Renal cortex interstitium (tissue), 11 donors: Measurements from ENCODE around the gene HOXC11. TPM values are rescaled to one million over a fixed set of nuclear protein-coding genes. Genes with fewer than 3 reads are reported as not detected.

Experiments
- DNase-seq, 11 donors: peaks; one replicate each; pipeline ENCODE4 v3.0.0-alpha.2; 2013; ENCODE audit warnings: low read depth in 9 of 11, low spot score in 4 of 11; ENCODE audit errors: extremely low read depth in 1 of 11
- polyA plus RNA-seq, 3 donors: library from polyadenylated mRNA; unstranded; fragments of 120-200 nt; gene quantifications; one replicate each; pipeline ENCODE4 v1.2.1, GENCODE V29; 2013; ENCODE audit not compliant: insufficient read length in 3 of 3

The HOXC11 gene
- polyA plus RNA-seq, 3 donors: 1.8 to 5.7 (median 3.2) TPM

- DNase-seq: no peak
Observed at GRCh38 chr12:54011665-54012532, 39.0 kb downstream of the HOXC11 start.

GRCh38 chr12:54012631-54013409 lies 39.9 kb downstream of the HOXC11 start:
- no peak for DNase-seq

DNA sequence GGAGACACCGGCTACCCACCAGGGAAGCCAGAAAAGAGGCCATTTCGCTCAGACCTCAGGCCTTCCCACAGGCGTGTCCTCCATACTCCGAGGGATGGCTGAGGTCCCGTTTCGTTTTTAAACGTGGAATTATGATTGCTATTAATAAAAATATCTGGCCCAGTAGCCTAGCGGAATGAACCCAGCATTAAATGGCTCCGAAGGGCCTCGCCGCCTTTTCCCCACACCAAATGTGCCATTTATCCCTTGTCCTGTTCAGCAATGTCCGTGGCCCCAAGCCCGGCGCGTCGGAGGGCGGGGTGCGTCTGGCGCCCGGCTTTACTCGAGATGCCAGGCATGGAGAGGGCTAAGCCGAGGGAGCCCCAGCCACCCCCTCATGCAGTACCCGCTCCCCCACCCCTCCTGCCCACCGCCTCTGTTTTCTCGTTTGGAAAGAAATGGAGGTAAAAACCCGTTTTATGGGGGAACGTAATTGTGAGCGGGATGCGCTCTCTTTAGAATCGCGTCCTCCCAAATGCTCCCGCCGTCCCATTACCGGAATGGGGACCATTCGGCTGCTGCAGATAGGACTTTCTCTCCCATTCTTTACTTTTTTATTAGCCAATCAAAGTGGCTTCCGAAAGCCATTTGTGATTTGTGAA lies 41.6 kb downstream of the HOXC11 start:
- no peak for DNase-seq

- DNase-seq: no peak
Observed at GRCh38 chr12:54015018-54015931, 42.3 kb downstream of the HOXC11 start.

- no peak for DNase-seq
Observed at GRCh38 chr12:54016051-54016450, 43.1 kb downstream of the HOXC11 start.

GRCh38 chr12:54016478-54016964 lies 43.6 kb downstream of the HOXC11 start:
- peak in 8 of 11 donors; percentile 86 to 93 (median 90) for DNase-seq

DNA sequence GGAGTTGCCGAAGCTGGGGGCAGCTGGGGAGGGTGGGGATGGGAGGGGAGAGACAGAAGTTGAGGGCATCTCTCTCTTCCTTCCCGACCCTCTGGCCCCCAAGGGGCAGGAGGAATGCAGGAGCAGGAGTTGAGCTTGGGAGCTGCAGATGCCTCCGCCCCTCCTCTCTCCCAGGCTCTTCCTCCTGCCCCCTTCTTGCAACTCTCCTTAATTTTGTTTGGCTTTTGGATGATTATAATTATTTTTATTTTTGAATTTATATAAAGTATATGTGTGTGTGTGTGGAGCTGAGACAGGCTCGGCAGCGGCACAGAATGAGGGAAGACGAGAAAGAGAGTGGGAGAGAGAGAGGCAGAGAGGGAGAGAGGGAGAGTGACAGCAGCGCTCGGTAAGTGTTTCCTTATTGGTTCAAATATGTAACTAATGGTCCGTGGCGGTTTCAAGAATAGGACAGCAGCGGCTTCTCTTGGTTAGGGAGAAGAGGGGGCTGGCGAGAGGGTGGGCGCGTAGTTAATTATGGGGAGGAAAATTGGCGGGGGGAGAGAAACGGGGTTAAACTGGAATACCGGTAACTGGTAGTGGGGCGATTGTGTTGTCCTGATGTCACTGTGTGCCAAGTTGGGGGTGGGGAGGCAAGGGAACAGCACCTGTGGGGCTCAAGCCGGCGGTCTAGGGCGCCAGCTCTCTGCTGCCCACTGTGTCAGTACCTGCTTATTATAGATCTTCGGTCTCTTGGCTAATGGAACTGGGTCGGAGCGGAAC lies 44.3 kb downstream of the HOXC11 start:
- no peak for DNase-seq

DNA sequence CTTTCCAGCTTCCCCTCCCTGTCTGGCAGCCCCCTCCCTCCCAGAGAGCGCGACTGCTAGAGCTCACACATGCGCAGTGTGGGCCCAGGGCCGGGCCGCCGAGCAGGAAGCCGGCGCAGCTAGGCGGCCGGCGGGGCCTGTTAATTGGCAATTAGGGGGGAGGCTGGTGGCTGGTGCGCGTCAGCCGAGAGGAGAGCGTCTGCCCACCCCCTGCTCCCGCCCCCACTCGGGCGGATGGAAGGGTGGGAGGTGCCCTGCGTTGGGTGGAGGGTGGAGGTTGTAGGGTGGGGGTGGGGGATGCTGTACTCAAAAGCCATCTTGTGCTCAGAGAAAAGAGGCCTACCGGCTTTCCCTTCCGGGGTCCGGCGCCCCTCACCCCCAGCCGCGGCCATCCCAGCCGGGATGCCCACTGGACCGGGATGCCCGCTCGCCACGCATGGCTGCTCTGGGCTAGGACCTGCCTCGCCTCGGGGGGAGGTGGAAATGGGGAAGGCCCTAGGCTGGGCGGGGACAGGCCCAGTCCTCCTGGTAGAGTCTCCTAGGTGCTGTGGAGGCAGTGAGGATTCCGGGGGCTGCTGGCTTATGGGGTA lies 45.0 kb downstream of the HOXC11 start:
- peak in 5 of 11 donors; percentile 80 to 88 (median 85) for DNase-seq

DNA sequence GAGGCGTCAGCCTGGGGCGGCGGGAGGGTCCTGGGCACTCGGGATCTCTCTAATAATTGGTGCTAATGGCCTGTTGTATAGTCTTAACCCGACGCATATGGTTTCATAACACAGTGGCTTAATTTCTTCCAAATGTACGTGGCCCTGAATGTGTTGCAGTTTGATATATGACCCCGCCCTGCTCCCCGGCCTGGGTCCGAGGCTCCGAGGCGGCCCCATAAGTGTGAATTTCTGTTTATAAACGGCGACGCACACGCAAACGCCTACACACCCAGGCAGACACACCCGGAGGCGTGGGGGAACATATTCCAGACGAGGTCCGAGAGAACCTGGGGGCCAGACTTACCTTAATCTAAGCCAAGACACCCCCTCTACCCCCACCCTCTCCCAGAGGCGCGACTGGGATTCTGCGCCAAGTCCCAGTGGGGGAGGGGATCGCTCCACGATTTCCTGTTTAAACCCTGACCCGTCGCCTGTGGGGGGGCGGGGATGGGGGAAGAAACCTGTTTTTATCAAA lies 45.6 kb downstream of the HOXC11 start:
- DNase-seq: no peak

DNA sequence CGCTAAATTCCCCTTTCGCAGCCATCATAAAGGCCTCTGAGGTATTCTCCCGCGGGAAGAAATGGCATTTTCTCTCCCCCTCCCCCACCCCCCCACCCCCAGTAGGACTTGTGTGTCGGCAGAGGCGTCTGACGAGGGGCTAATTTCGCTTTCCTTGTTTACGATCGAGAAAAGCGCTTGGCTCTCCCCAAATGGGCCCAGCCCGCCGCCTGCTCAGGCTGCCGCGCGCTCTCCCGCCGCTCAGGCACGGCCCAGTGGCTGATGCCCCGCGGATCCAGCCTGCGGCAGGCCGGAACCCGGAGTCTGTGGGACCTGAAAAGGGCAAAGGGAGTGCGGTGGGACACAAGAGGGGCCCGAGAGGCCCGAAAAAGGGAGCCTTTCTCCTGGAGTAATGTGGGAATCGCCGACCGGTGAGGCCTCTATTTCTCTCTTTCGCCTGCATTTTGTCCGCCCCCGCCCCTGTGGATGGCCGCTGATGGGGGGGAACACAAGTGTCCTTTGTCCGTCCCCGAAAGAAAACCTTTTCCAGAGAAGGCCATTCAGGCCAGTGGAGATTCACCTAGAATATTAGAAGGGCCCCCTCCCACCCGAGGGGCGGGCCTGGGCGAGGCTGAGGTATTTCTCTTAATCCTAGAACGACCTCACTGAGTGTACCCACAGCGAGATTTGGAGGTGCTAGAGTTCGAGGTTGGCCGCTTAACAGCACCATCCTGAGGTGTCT lies 46.3 kb downstream of the HOXC11 start:
- DNase-seq: no peak

GRCh38 chr12:54019924-54020590 lies 47.1 kb downstream of the HOXC11 start:
- no peak for DNase-seq

DNA sequence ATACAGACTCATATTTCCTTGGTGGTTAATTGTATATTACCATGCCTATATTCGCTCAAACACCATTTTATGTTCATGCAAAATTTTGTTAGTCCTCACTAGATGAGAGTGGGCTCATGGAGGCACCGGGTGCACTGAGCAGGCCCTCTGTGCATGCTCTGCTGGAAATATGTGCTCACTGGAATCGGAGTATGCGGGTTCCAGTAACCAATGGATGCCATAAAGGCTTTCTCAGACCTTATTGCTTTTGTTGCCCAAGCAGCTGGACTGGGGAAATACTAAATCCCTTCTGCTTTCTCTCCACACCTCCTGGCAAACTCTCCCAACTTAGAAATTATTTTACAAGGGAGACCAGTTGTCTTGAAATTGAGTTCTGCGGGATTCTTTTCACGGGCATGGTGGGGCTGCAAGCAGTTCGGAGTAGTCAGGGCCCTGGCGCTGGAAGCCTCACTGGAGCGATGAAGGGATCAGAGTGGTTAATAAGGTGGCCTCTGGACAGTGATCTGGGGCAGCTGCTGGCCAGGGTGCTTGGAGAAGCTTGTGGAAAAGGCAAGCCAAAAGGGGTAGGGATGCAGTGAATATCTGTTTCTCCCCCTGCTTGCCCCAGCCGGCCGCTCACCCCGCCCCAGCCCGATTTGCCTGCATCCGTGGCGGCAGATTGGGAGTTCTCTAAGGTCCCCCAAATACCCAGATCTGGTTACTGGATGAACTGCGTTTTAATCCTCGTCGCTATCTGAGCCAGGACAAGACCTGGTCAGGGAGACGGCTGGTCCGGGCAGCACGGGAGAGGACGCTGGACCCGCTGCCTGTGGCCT lies 47.9 kb downstream of the HOXC11 start:
- DNase-seq: no peak

GRCh38 chr12:54021432-54022013 lies 48.6 kb downstream of the HOXC11 start:
- DNase-seq: no peak

DNA sequence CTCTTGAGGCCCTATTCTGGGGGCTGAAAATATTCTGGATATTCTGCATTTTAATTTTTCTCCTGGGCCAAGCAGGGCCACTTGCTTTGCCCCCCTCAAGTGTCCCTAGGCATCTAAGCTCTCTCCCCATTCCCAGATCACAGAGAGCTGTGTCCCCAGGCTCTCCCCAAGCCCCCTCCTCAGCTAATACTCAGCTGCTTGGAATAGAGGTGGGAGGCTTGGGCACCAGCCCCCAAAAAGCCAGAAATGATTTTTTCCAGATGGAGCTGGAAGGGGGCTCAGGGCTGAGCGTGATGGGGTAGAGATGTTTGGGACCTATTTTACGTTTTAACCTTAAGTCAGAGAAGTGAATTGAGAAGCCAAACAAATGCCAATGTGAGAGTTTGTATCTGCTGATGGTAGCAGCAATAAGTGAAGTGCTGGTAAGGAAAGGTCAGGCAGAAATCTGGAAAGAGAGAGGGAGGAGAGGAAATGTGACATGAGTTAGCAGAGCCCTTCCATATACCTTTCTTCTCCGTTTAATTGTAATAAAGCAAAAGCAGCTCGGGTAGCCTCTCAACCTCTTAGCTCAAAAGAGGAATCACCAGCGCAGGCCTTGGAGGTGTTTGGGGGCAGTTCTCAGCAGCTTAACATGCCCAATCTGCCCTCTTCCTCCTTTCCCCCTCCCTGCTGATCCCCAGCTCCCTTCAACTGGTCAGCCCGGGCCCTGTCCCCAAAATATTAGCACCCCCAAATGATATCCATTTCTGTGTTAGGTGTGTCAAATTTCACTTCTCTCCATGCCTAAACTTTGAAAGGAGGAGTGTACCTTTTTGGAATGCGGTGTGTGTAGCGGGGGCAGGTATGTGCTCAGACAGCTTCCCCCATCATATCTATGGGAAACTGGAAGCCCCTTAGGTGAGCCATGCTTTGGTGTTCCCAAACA lies 50.3 kb downstream of the HOXC11 start:
- DNase-seq: no peak
